SK-N-SH (cell line): ENCODE measurements around the gene CD200.

ENCODE experiments used
- CTCF ChIP-seq: fragments of 200-600 bp; sonication (generic); IDR thresholded peaks from 2 replicates; pipeline ENCODE4 v1.6.1; 2017; ENCODE audit warnings: antibody characterized with exemption, mild to moderate bottlenecking, moderate library complexity
- EP300 ChIP-seq, 2 experiments: IDR thresholded peaks; 2 replicates each; pipeline versions ENCODE4 v1.4.0 to v1.6.1; 2012; ENCODE audit warnings: borderline replicate concordance in 1 of 2, low read depth in 1 of 2, low read length in 1 of 2
- EZH2phosphoT487 ChIP-seq: fragments of 200-600 bp; sonication (generic); IDR thresholded peaks from 2 replicates; pipeline ENCODE4 v1.6.1; 2017; ENCODE audit warnings: low read depth, mixed run types, mild to moderate bottlenecking, antibody characterized with exemption, moderate library complexity, borderline replicate concordance
- FOXJ3 ChIP-seq: sonication (generic); formaldehyde crosslinking; IDR thresholded peaks from 2 replicates; pipeline ENCODE4 v1.5.1; 2020; ENCODE audit warnings: mild to moderate bottlenecking, missing genetic modification reagents
- GABPA ChIP-seq: IDR thresholded peaks from 2 replicates; pipeline ENCODE4 v1.4.0; 2012; ENCODE audit warnings: low read depth, mild to moderate bottlenecking
- JUND ChIP-seq: IDR thresholded peaks from 2 replicates; pipeline ENCODE4 v1.4.0; 2012
- NFIC ChIP-seq: IDR thresholded peaks from 2 replicates; pipeline ENCODE4 v1.4.0; 2012; ENCODE audit warnings: borderline replicate concordance
- NRF1 ChIP-seq: IDR thresholded peaks from 2 replicates; pipeline ENCODE4 v1.6.1; 2012; ENCODE audit warnings: low read depth, mild to moderate bottlenecking, low read length
- POLR2AphosphoS5 ChIP-seq: IDR thresholded peaks from 2 replicates; pipeline ENCODE4 v1.6.1; 2012; ENCODE audit warnings: low read depth, low read length
- TAF1 ChIP-seq: IDR thresholded peaks from 2 replicates; pipeline ENCODE4 v1.6.1; 2012; ENCODE audit warnings: low read depth, mild to moderate bottlenecking, low read length, moderate library complexity, borderline replicate concordance
- USF1 ChIP-seq: IDR thresholded peaks from 2 replicates; pipeline ENCODE4 v1.4.0; 2012; ENCODE audit warnings: low read depth, borderline replicate concordance
- USF2 ChIP-seq: fragments of 150-350 bp; IDR thresholded peaks from 2 replicates; pipeline ENCODE4 v1.6.1; 2017; ENCODE audit warnings: antibody characterized with exemption, low read length, low read depth, borderline replicate concordance
- YY1 ChIP-seq: IDR thresholded peaks from 2 replicates; pipeline ENCODE4 v1.4.0; 2012; ENCODE audit warnings: low read depth, mild to moderate bottlenecking

DNA sequence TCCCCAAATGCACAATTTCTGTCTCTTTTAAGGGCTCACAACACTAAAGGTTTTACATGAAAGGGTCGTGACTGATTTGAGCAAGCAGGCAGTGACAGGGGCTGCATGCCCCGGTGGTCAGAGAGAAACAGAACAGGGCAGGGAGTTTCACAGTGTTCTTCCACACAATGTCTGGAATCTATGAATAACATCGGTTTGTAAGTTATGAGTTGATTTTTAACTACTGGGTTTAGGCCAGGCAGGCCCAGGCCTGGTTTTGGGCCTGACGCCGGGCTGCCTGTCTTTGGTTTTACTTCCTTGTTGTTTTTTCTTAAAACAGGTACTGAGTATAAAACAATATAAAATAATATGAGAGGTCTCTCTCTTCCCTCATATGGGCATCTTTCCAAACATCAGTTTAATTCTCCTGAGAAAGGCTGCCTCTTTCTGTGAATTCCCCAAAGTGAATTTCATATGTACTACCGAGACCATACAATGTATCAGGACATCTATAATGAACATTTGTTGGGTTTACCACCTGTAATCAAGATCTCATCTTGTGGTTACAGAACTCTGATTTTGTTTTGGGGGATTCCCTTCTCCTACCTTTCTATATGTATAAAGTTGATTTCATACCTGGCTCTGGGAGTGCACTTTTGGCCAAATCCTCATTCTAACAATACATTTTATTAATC is 74.4 kb downstream of the CD200 start:
- TF ChIP-seq USF1 = no peak
- no peak for TF ChIP-seq CTCF
- no peak for TF ChIP-seq GABPA
- TF ChIP-seq FOXJ3 = no peak
- TF ChIP-seq EP300 (IDR thresholded peaks at IDR 0.05; ENCODE audit: borderline replicate concordance in 1 of 2, low read depth in 1 of 2, low read length in 1 of 2) = no peak
- TF ChIP-seq EZH2phosphoT487 = no peak
- TF ChIP-seq USF2 = no peak
- TF ChIP-seq YY1 = no peak
- TF ChIP-seq TAF1 = no peak
- no peak for TF ChIP-seq NFIC
- TF ChIP-seq JUND = no peak
- TF ChIP-seq POLR2AphosphoS5 = no peak
- TF ChIP-seq NRF1 = no peak
